NB4 (cell line): ENCODE data around the gene MZB1.

Source experiments
- DNase-seq: peaks from one replicate; pipeline ENCODE4 v3.0.0; 2010; ENCODE audit warnings: low read depth
- H3K4me3 ChIP-seq: one replicate; pipeline ENCODE4 v1.5.1; 2011; ENCODE audit warnings: mild to moderate bottlenecking, low read depth, low read length, moderate library complexity
- CTCF ChIP-seq: IDR thresholded peaks from one replicate; pipeline ENCODE4 v1.5.1; 2012; ENCODE audit warnings: low read depth, low read length
- MAX ChIP-seq: IDR thresholded peaks from 2 replicates; pipeline ENCODE4 v1.6.1; 2011; ENCODE audit warnings: low read depth, low read length
- MYC ChIP-seq: IDR thresholded peaks from 2 replicates; pipeline ENCODE4 v1.6.1; 2011; ENCODE audit warnings: low read depth, low read length
- POLR2A ChIP-seq: IDR thresholded peaks from 2 replicates; pipeline ENCODE4 v1.6.1; 2011; ENCODE audit warnings: mild to moderate bottlenecking; ENCODE audit not compliant: insufficient read length; ENCODE audit errors: extremely low read depth

Gene MZB1

GRCh38 chr5:139418793-139419192, 29.1 kb upstream of the MZB1 start:
- DNase-seq = no peak
- TF ChIP-seq CTCF = no peak
- TF ChIP-seq MAX = no peak
- TF ChIP-seq MYC = no peak
- no peak for TF ChIP-seq POLR2A
- H3K4me3 ChIP-seq = no peak overlapping the region

- no peak for TF ChIP-seq CTCF
- TF ChIP-seq POLR2A = no peak
- TF ChIP-seq MYC = no peak
- TF ChIP-seq MAX = no peak
- no peak for DNase-seq
- H3K4me3 ChIP-seq = no peak overlapping the region
These were observed 27.5 kb upstream of the MZB1 start for GRCh38 chr5:139417214-139417613.

- H3K4me3 ChIP-seq = no peak overlapping the region
- no peak for DNase-seq
- TF ChIP-seq CTCF (no peak), MAX (no peak)
These were observed 26.9 kb upstream of the MZB1 start for GRCh38 chr5:139416651-139417050.

- no peak for DNase-seq
- TF ChIP-seq MAX = no peak
- TF ChIP-seq MYC = no peak
- no peak for TF ChIP-seq CTCF
- no peak for TF ChIP-seq POLR2A
- no peak overlapping the region for H3K4me3 ChIP-seq
These were observed 26.2 kb upstream of the MZB1 start for GRCh38 chr5:139415869-139416268.

GRCh38 chr5:139415221-139415861, 25.6 kb upstream of the MZB1 start:
- TF ChIP-seq POLR2A = no peak
- no peak for TF ChIP-seq MYC
- no peak for TF ChIP-seq MAX
- TF ChIP-seq CTCF = no peak
- H3K4me3 ChIP-seq = no peak overlapping the region
- no peak for DNase-seq
